ENCODE results near the gene PDE1C. TPM values are rescaled to one million over a fixed set of nuclear protein-coding genes. Genes with fewer than 3 reads are reported as not detected.

The PDE1C gene
- total RNA-seq, 1 donor from 2014 or later = 54.6 TPM

GRCh38 chr7:31775556-31775955 lies 294.7 kb downstream of the PDE1C start:
- Mint-ChIP-seq H3K27me3 (ENCODE audit: low read depth) (no peaks in the 10 kb centered on the region), H3K36me3 (ENCODE audit: low read depth) (peaks cover 2% of the 10 kb centered on the region), H3K27ac (ENCODE audit: unreplicated experiment) (no peak overlapping the region), H3K4me3 (ENCODE audit: unreplicated experiment) (no peak overlapping the region), H3K4me1 (ENCODE audit: low read depth) (peaks cover 25% of the 10 kb centered on the region), H3K9me3 (ENCODE audit: low read depth) (no peaks in the 10 kb centered on the region)
- DNase-seq (ENCODE audit: low spot score) = no peak
- no peak for TF ChIP-seq CTCF (IDR thresholded peaks at IDR 0.05)

- H3K4me3 Mint-ChIP-seq (ENCODE audit: unreplicated experiment) = no peak overlapping the region
- H3K9me3 Mint-ChIP-seq (ENCODE audit: low read depth) = no peaks in the 10 kb centered on the region
- peaks cover 2% of the 10 kb centered on the region for H3K36me3 Mint-ChIP-seq (ENCODE audit: low read depth)
- H3K27me3 Mint-ChIP-seq (ENCODE audit: low read depth) = no peaks in the 10 kb centered on the region
- no peak overlapping the region for H3K27ac Mint-ChIP-seq (ENCODE audit: unreplicated experiment)
- H3K4me1 Mint-ChIP-seq (ENCODE audit: low read depth) = peaks cover 15% of the 10 kb centered on the region
- no peak for DNase-seq (ENCODE audit: low spot score)
- TF ChIP-seq CTCF (IDR thresholded peaks at IDR 0.05) = no peak
Measured at GRCh38 chr7:31772211-31772610, 298.0 kb downstream of the PDE1C start.

GRCh38 chr7:31767686-31768358 lies 302.4 kb downstream of the PDE1C start:
- H3K27me3 Mint-ChIP-seq (ENCODE audit: low read depth) = no peaks in the 10 kb centered on the region
- peaks cover 1% of the 10 kb centered on the region for H3K36me3 Mint-ChIP-seq (ENCODE audit: low read depth)
- H3K27ac Mint-ChIP-seq (ENCODE audit: unreplicated experiment) = no peak overlapping the region
- no peak for TF ChIP-seq CTCF (IDR thresholded peaks at IDR 0.05)
- no peaks in the 10 kb centered on the region for H3K9me3 Mint-ChIP-seq (ENCODE audit: low read depth)
- DNase-seq (ENCODE audit: low spot score) = no peak
- H3K4me3 Mint-ChIP-seq (ENCODE audit: unreplicated experiment) = no peak overlapping the region
- H3K4me1 Mint-ChIP-seq (ENCODE audit: low read depth) = no peaks in the 10 kb centered on the region

- H3K36me3 Mint-ChIP-seq (ENCODE audit: low read depth) = peaks cover 1% of the 10 kb centered on the region
Measured at GRCh38 chr7:31764462-31764861, 305.7 kb downstream of the PDE1C start.

GRCh38 chr7:31763548-31763947 lies 306.7 kb downstream of the PDE1C start:
- DNase-seq (ENCODE audit: low spot score) = no peak
- peaks cover 9% of the 10 kb centered on the region for H3K4me1 Mint-ChIP-seq (ENCODE audit: low read depth)
- no peaks in the 10 kb centered on the region for H3K9me3 Mint-ChIP-seq (ENCODE audit: low read depth)
- no peak overlapping the region for H3K27ac Mint-ChIP-seq (ENCODE audit: unreplicated experiment)
- H3K36me3 Mint-ChIP-seq (ENCODE audit: low read depth) = peaks cover 1% of the 10 kb centered on the region
- H3K27me3 Mint-ChIP-seq (ENCODE audit: low read depth) = no peaks in the 10 kb centered on the region
- H3K4me3 Mint-ChIP-seq (ENCODE audit: unreplicated experiment) = no peak overlapping the region
- TF ChIP-seq CTCF (IDR thresholded peaks at IDR 0.05) = peak; percentile 60

More at GRCh38 chr7:31764462-31764861, 305.7 kb downstream of the PDE1C start:
- H3K4me1 Mint-ChIP-seq (ENCODE audit: low read depth) = peaks cover 9% of the 10 kb centered on the region
- no peak overlapping the region for H3K4me3 Mint-ChIP-seq (ENCODE audit: unreplicated experiment)
- H3K27ac Mint-ChIP-seq (ENCODE audit: unreplicated experiment) = no peak overlapping the region
- TF ChIP-seq CTCF (IDR thresholded peaks at IDR 0.05) = no peak
- DNase-seq (ENCODE audit: low spot score) = no peak
- no peaks in the 10 kb centered on the region for H3K9me3 Mint-ChIP-seq (ENCODE audit: low read depth)
- H3K27me3 Mint-ChIP-seq (ENCODE audit: low read depth) = no peaks in the 10 kb centered on the region
